Activated CD8-positive, alpha-beta memory T cell treated with anti-CD3 and anti-CD28 coated beads, Interleukin-2, amount 50 U/mL, for 1 hour (primary cell): ENCODE measurements around the gene NAP1L4.

Experiments used
- DNase-seq: peaks from one replicate; pipeline ENCODE4 v3.0.0-alpha.2; 2020; ENCODE audit errors: extremely low read depth

The NAP1L4 gene

DNA sequence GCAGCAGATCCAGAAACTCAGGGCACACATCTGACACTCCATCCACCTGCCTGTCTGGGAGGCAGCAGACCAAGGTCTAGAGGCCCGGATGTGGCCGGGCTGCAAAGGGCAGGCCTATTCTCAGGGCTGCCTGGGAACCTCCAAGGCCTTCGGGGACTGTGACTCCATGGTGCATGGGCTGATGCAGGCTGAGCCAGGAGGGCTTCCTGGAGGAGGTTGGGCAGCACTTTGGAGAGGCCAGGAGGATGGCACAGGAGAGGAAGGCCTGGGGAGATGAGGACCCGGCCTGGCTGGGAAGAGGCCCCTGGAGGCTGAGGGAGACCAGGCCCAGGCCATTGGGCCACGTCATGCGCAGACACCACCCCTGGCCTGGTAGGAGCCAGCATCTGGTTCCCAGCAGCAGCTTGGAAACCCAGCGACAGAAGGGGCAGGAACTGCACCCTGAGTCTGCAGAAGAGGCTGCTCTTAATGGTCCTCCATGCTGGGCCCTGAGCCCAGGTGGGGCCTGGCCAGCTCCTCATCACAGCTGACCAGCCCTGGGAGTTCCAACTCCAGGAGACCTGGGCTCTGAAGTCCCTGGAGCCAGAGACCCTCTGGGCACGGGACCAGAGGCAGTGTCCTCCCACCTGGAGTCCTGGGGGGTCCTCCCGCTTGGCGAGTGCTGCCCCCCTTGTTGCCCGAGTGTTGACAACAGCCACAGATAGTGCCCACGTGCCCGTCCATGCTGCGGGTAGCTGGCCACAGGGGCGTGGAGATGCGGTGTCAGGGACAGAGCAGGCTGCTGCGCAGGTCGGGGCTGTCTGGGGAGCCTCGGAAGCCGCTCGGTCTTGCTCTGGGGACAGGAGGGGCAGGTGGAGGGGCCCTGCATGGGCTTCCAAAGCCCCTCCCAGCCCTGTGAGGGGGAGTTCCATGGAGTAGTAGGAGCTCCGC lies 68.4 kb downstream of the NAP1L4 start:
- no peak for DNase-seq

DNA sequence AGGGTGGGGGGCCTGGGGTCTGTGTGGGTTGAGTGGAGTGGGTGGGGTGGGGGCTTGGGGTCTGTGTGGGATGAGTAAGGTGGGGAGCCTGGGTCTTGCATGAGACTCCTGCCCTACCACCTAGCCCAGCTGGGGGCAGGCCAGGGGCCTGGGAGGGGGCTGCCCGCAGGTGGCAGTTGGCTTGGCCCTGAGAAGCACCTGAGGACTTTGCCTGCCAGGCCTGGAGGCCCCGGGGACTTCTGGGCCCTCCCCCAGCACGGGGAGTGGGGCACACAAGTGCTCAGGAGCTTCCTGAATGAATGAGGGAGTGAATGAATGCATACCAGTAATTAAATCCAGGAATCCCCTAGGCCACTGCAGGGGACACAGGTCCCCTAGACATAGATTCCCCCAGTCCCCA lies 69.5 kb downstream of the NAP1L4 start:
- DNase-seq: no peak

DNA sequence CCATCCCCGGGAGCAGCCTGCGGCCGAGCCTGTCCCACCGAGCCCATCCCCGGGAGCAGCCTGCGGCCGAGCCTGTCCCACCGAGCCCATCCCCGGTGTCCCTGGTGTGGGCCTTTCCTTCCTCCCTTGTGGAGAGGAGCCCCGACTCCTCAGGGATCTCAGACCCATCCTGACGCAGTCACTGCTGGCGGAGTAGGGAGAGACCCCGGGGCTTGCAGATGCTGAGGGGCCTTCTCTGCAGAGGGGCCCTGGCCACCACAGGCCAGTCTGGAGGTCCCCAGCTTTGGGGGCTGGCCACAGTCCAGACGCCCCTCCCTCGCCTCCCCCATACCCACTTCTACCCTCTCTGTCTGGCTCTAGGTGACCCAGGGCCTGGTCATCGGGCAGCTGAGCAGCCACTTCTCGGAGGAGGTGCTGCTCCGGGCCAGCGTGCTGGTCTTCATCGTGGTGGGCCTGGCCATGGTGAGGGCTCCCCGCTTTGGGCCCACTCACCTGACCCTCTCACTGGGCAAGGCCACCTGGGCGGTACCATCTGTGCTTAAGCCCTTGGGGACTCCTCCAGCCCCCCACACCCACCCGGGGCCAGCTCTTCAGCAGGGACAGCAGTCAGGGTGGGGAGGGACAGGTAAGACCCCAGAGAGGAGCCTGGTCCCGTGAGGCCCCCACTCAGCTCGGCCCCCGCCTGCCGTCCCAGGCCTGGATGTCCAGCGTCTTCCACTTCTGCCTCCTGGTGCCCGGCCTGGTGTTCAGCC lies 70.2 kb downstream of the NAP1L4 start:
- DNase-seq: no peak

DNA sequence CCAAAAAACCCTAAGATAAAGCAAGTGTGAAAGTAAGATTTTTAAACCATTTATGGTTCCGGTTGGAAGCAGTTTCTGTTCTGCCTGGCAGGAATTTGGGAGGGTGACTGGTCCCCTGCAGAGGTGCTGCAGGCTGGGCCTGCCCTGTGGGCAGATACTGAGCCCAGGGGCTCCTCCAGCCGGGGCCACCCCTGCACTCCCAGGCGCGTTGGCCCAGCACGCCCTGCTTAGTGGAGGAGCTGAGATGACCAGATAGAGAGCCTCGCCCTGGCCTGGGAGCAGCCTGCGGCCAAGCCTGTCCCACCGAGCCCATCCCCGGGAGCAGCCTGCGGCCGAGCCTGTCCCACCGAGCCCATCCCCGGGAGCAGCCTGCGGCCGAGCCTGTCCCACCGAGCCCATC lies 70.9 kb downstream of the NAP1L4 start:
- no peak for DNase-seq

DNA sequence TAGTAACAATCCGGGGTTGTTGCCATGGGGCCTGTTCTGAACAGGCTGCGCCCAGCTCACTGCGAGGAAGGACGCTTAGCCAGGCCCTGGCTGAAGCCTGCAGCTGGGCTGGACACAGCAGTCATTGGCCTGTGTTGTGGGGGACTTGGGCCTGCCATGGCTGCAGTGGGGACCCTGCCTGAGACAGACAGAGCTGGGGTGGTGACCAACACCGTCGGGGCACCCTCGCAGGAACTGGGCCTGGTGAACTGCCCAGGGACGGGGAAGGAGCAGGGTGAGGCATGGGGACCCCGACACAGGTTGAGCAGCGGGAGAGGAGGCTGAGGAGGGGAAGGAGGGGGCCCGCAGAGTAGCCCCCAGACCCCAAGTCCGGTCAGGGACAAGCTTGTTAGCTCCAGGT lies 71.8 kb downstream of the NAP1L4 start:
- DNase-seq: no peak

DNA sequence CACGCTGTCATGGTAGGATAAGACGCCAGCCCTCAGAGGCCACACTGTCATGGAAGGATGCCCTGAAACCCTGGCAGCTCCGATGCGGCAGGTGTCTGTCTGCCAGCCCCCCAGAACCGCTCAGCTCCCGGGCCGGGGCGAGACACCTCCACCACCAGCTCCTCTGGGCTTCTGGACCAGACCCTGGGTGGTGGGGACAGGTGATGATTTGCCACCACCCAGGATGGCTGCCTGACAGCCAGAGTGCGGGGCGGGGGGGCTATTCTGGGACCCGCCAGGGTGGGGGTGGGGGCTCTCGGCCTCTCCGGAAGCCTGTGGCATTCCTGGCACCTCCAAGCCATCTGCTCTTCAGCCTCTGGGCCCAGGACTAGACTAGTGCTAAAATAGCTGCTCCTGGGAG lies 72.3 kb downstream of the NAP1L4 start:
- DNase-seq: no peak

DNA sequence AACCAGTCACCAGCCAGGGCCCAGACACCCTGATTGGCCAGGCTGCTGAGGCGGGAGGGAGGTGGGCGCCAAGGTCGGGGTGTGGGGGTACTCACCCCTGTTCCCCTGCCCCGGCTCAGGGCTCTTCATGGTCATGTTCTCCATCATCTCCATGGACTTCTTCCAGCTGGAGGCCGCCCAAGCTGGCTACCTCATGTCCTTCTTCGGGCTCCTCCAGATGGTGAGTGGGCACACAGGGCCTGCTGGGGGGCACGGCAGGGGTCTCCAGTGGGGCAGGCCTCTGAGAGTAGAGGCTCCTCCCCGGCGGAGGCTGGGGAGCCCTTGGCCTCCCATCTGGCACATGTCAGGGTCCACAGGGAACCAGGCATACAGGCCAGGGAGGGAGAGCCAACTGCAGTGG lies 72.9 kb downstream of the NAP1L4 start:
- no peak for DNase-seq

DNA sequence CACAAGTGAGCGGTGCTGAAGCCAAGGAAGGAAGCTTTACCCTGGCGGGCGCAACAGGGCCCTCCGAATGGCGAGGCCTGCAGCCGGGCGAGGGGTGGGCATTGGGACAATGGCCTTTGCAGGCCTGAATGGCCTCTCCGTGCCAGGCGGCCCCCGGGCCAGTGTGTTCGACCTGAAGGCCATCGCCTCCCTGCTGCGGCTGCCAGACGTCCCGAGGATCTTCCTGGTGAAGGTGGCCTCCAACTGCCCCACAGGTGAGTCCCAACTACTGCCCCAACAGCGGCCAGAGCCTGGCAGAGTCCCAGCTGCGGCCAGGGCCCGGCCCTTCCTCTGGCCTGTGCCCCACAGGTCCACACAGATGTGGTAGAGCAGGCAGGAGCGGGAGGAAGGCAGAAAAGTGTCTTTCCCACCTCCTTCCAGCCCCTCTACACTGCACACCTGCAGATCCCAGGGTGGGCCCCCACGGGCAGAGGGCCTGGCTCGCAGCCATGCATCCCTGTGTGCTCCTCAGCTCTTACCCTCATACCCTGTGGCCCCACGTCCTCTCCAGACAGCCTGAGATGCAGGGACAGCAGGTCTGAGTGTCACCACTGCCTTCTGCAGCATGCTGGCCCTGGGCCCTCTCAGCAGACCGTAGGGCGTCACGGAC lies 74.2 kb downstream of the NAP1L4 start:
- DNase-seq: no peak

DNA sequence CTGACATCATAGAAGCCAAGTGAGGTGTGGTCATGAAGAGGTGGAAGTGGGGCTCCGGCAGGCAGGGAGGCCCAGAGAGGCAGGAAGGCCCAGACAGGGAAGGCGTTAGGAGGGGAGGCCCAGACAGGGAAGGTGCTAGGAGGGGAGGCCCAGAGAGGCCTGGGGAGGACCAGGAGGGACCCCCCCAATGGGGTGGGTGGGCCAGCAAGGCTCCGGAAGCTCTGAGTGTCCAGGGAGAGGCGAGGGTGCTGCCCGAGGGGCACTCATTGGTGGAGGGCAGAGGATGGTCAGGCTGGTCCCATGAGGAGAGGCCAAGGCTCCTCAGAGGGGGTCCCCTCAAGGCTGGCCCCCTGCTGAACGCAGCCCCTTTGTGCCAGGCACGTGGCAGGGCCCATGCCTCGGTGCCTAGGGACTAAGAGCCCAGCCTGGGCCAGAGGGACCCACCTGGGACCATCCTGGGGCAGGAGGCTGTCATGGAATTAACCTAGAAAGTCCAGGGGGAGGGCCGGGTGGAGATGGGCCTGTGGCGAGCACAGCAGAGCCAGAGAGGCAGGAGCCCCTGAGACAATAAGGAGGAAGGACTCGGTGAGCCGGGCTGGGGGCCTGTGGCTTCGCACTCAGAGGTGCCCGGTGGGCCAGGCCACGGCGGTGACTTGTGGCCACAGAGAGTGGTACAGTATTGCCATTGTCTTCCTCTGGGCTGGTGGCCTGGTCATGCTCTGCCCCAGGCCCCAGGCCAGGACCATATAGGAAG lies 75.1 kb downstream of the NAP1L4 start:
- DNase-seq: no peak

DNA sequence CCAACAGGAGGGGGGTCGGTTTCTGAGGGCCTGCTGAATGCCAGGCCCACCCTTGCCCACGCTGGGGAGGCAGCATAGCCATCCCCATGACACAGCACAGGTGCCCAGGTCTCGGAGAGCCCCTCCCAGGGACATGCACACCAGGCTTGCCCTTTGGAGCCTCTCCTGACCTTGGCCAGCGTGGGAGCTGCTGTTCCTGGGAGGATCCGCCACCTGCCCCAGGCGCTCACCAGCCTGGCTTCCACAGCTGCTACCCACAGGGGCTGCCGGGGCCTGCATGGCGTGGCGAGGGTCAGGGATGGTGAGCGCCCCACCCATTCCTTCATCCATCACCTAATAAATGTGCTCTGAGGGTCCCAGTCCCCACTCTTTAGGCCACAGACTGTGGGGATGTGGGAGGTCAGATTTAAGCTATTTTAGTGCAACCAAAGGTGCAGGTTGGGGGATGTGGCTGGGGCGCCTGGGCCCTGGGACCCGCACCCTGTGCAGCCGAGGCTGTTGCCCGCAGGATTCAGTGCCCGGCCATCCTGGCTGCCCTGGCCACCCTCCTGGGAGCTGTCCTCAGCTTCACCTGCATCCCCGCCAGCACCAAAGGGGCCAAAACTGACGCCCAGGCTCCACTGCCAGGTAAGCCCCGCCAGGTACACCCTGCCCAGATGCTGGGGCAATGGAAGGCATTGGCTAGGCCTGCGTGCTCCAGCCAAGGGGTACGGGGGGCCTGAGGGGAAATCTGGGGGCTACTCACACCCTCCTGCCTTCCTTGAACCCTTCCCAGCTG lies 75.8 kb downstream of the NAP1L4 start:
- no peak for DNase-seq

DNA sequence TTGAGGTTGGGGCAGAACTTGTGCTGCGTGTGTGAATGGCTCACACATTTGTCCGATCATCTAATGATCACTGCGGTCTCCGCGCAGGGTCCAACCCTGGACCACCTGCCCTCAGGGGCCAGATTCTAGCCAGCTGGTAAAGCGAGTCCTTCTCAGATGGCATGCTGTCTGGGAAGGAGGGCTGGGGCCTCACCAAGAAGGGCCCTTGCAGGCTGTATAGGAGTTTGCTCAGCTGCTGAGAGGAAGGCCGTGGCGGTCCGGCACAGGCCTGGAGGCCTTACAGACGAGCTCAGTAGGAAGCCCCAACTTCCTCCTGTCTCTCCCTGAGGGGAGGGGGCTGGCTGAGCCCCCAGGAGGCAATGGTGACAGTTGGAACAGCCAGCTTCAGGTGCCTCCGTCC lies 76.7 kb downstream of the NAP1L4 start:
- no peak for DNase-seq

DNA sequence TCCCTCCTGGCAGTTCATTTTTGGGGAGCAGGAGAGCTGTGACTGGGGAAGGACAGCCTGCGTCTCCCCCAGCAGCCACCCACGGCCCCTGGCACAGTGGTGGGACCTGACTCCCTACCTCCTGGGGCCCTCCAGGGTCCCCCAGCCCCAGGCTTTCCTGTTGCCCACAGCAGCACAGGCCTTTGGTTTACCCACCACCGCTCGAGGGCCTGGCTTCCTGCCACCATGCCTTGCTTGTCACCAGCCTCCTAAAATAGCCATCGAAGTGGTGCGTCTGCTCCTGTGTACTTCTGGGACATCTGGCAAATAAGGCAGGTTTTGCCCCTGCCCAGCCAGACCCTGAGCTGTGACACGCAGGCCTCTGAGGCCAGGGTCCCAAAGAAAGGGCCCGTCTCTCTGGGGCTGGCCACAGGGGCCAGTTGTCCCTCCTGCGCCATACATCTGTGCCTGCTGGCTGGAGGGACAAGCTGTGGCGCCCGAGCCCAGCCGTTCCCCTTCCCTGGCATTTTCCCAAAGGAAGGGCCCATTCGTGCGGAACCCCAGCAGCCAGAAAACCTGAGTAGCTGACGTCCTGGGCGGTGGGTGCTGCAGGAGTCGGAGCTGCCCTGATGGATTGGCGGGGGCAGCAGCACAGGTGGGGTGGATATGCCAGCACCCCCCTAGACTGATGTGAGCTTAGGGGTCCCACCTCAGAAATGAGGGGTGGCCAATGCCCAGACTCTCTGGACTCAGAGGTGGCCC lies 77.5 kb downstream of the NAP1L4 start:
- DNase-seq: no peak

DNA sequence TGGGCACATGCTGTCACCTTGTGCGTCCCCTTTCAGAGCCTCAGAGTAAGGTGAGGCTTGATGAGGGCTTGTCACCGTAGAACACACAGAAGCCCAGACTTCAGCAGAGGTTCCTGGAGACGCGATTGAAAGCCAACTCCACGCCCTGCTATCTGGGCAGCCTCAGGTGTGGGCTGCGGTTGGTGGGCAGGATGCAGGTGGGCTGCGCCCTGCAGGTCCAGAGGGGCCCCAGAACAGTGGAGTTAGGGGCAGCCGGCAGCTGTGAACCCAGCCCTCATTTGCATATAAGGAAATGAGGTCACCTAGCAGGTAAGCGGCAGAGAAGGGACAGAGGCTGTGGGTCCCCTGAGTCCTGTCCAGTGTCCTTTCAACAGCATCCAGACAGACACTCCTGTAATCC lies 78.4 kb downstream of the NAP1L4 start:
- no peak for DNase-seq

DNA sequence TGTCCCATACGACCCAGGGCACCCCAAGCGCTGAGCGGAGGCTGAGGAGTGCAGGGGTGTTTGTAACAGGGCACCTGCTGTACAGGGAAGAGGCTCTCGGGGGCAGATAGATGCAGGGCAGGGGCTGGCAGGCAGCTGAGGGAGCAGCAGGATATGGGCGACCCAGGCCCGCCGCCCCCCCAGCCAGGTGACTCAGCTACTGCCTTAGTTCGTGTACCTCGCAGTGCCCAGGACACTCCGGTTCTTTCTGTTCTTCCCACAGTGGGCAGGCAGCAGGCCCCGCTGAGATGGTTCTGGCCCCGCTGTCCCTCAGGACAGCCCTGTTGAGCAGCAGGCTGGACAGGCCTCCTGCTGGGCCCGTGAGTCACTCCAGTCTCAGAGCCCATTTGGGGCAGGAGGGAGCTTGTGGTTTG lies 79.1 kb downstream of the NAP1L4 start:
- DNase-seq: no peak

DNA sequence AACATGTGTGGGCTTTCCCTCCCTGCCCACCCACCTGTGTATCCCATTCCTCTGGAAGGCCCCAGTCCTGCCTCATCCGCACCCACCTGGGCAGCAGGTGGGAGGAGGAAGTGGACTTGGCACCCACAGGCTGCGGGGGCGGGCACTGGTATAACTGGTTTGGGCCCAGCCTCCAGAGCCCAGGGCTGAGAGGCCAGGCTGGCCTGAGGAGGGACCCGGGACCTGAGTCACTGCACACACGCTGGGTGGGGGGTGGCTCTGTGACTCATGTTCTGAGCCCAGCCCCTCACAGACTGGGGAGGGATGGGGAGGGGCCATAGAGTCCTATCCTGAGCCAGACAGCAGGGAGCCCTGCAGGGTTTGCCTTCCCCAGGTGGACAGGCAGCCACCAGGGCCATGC lies 79.6 kb downstream of the NAP1L4 start:
- DNase-seq: no peak

DNA sequence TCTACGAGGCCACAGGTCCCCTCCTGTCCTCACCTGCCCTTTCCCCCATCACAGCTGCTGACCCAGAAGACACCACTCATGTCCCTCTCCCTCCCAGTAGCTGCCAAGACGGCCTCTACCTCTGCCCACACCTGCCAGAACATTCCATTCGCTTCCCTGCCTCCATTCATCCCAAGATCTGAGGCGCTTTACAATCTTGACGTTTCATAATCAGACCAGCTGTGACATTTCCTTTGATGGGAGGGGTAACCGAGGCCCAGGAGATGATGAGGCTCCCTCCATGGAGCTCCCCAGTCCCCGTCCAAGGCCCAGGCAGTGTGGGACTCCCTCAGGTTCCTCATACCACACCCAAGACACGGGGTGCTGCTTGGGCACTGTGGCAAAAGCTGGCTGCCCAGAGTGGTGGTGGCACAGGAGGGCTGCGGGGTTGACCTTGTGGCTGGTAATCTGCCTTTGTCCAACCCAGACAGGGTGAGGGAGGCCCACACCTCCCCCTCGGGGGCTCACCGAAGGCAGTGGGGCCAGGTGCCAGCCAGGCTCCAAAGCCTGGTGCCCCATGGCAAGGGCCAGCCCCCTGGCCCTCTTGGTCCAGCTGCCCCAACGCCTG lies 80.2 kb downstream of the NAP1L4 start:
- no peak for DNase-seq

DNA sequence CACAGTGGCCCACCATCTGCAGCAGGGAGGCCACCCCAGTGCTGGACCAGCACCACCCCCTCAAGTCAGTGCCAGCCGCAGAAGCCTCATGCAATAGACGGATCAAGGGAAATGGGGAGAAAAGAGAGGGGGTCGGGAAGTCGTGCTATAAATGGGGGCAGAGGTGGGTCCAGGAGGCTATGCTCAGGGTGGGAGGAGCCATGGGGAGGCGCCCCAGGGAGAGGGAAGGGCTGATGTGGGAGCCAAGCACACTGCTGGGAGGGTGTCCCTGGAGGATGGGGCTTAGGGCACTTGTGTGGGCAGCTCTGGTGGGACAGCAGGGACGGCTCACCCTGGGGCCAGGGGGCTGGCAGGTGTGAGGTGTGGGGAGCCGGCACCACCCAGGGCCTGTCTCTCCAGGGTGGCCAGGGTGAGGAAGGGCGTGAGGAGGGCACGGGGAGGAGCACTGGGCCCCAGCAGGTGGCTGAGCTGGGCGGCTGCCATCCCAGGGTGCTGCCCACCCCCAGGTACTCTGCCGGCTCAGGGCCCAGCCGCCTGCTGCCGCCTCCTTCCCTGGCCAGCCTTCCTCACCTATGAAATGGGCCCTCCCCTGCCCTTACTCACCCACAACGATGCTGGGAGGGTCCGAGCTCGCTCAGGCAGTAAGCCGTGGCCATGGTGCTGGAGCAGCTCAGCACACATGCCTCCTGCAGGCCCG lies 80.9 kb downstream of the NAP1L4 start:
- no peak for DNase-seq

DNA sequence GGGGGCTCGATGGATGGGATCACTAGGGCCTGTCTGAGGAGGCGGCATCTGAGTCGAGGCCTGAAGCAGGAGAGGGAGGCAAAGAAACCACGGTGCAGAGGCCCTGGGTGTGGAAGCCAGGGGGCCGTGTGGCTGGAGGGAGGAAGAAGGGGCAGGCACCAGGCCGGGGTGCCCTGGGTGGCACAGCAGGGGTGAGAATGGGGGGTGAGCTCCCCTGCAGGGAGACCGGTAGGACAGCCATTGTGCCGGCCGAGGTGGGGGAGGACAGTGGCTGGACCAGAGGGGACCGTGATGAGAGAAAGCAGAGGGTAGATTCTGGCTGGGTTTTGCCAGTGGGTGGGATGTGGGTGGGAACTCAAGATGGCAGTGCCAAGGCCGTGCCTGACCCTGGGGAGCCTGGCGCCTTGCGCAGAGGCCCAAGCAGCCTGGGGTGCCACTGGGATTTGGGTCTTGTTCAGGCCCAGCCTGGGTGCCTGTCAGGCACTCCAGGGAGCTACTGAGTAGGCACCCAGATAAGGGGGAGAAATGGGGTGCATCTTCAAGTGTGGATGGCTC lies 81.7 kb downstream of the NAP1L4 start:
- DNase-seq: no peak
